T-cell (primary cell): ENCODE data around the gene DLG1. TPM values are rescaled to one million over a fixed set of nuclear protein-coding genes. Genes with fewer than 3 reads are reported as not detected.

ENCODE experiments used
- ATAC-seq, 4 experiments: fragments of 200-7000 bp in 3 of 4; fragments of 150-1000 bp in 1 of 4; cut with Tn5 transposase; replicated peaks in 1 of 4; 1 replicate in 3 of 4; 2 replicates in 1 of 4; pipeline ENCODE4 v1.10.0; 2021; ENCODE audit warnings: moderate library complexity in 3 of 4, mild to moderate bottlenecking in 2 of 4, moderate number of reproducible peaks in 1 of 4
- CTCF ChIA-PET, 2 donors: fragments of 300-600 bp; sonication (Branson Sonifier 250); formaldehyde crosslinking; loops; one replicate each; lab custom pipeline; 2022; ENCODE audit warnings: antibody characterized with exemption in 2 of 2; lab: Charles Lee
- POLR2A ChIA-PET, 2 donors: fragments of 300-600 bp; sonication (Branson Sonifier 250); formaldehyde crosslinking; loops; one replicate each; lab custom pipeline; 2022; ENCODE audit warnings: antibody characterized with exemption in 2 of 2; lab: Charles Lee
- DNase-seq, 35 experiments: peaks; one replicate each; pipeline versions ENCODE4 v3.0.0 to v3.0.0-alpha.2; 2013 to 2023
- H3K27ac ChIP-seq: one replicate; pipeline ENCODE4 v1.5.1; 2013; ENCODE audit warnings: low read length
- H3K27me3 ChIP-seq, 2 experiments: replicated peaks in 1 of 2; 1 replicate in 1 of 2; 2 replicates in 1 of 2; pipeline versions ENCODE4 v1.6.1 to v1.7.0; 2013; ENCODE audit warnings: low read length in 1 of 2, mixed read lengths in 1 of 2; ENCODE audit not compliant: control insufficient read depth in 2 of 2, insufficient read depth in 2 of 2; ENCODE audit errors: extremely low read depth in 1 of 2
- H3K36me3 ChIP-seq, 2 donors: 1 replicate in 1 of 2; 2 replicates in 1 of 2; pipeline versions ENCODE4 v1.6.1 to v1.7.0; 2013; ENCODE audit warnings: low read length in 1 of 2; ENCODE audit not compliant: control insufficient read depth in 2 of 2, insufficient read depth in 1 of 2; ENCODE audit errors: extremely low read depth in 1 of 2
- H3K4me1 ChIP-seq, 2 experiments: 1 replicate in 1 of 2; 2 replicates in 1 of 2; pipeline versions ENCODE4 v1.6.1 to v1.7.0; 2013; ENCODE audit warnings: low read length in 2 of 2, mixed read lengths in 1 of 2; ENCODE audit not compliant: insufficient read depth in 2 of 2, control insufficient read depth in 1 of 2; ENCODE audit errors: extremely low read depth in 1 of 2
- H3K4me3 ChIP-seq, 2 donors: 1 replicate in 1 of 2; 2 replicates in 1 of 2; pipeline versions ENCODE4 v1.5.1 to v1.7.0; 2013; ENCODE audit warnings: mild to moderate bottlenecking in 2 of 2, low read length in 1 of 2, moderate library complexity in 1 of 2; ENCODE audit not compliant: control insufficient read depth in 1 of 2; ENCODE audit errors: extremely low read depth in 1 of 2
- H3K9me3 ChIP-seq: 2 replicates; pipeline ENCODE4 v1.7.0; 2013
- H3K27ac Mint-ChIP-seq, 2 donors: one replicate each; pipeline ENCODE4 v1.8.0; 2020 to 2021; ENCODE audit warnings: mild to moderate bottlenecking in 2 of 2, mixed read lengths in 2 of 2
- H3K27me3 Mint-ChIP-seq, 2 donors: one replicate each; pipeline ENCODE4 v1.8.0; 2021 to 2022; ENCODE audit warnings: mixed read lengths in 2 of 2
- H3K36me3 Mint-ChIP-seq: one replicate; pipeline ENCODE4 v1.8.0; 2021; ENCODE audit warnings: mixed read lengths
- H3K4me1 Mint-ChIP-seq, 3 donors: one replicate each; pipeline ENCODE4 v1.8.0; 2020 to 2022; ENCODE audit warnings: mixed read lengths in 3 of 3, mild to moderate bottlenecking in 1 of 3
- H3K4me3 Mint-ChIP-seq, 3 donors: one replicate each; pipeline ENCODE4 v1.8.0; 2020 to 2022; ENCODE audit warnings: mild to moderate bottlenecking in 3 of 3, mixed read lengths in 3 of 3, moderate library complexity in 3 of 3
- H3K9me3 Mint-ChIP-seq, 3 donors: one replicate each; pipeline ENCODE4 v1.8.0; 2020 to 2022; ENCODE audit warnings: mixed read lengths in 3 of 3
- WGBS: methylation state at CpG from one replicate; pipeline ENCODE4 v1.1.5; 2013; ENCODE audit warnings: missing lambda C conversion rate; ENCODE audit not compliant: insufficient coverage; 5-methylcytosine and 5-hydroxymethylcytosine counted together
- total RNA-seq, 35 experiments: library from RNA in 6 of 35; stranded (reverse) in 6 of 35; fragments of 120-200 nt in 1 of 35; gene quantifications; one replicate each; pipeline versions ENCODE4 v1.2.1 to v1.2.4 and lab custom pipeline; 2013 to 2026

DLG1 gene
- total RNA-seq, 5 donors from 2014 or later (not counting 1 experiment from before 2014, with no cell fraction given), result 65.5 to 96.5 (median 68.4) TPM

DNA sequence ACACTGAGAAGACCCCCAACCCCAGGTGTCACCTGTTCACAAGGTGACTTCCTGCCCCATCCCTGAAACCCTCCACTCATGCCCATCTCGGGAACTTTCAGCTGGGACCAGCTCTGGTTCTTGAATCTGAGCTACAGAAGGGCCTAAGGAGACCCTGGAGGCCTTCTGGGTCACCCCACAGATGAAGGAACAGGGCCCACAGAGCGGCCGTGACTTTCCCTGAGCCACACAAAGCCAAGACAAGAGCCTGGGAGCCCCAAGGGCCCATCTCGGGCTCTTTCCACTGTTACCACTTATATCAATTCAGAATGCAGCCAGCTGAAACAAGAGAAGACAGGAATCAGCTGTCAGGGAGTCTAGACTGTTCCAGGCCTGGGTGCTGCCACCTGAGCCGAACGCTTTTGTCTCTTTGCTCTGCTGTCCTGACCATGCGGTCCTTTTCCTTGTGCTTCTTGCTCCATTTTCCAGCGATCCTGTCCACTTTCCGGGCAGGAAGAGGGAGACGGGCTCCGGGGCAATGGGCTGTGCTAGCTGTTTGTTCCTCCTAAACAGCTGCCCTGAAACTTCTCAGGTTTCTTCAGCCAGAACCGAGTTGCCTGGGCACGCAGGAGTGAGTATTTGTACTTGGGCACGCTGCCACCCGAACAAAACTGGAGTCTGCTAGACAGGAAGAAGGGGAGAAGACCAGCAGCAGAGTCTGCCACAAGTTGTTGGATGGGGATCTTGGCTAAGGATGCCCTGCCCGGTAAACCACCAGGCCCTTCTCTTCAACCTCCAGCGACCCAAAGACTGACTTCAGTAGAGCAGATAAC, 301.8 kb downstream of the DLG1 start:
- Mint-ChIP-seq H3K27ac (no peak overlapping the region), H3K36me3 (no peaks in the 10 kb centered on the region), H3K4me1 (peaks cover 2 to 4% (median 2%) of the 10 kb centered on the region in 3 donors), H3K9me3 (no peaks in the 10 kb centered on the region), H3K27me3 (no peaks in the 10 kb centered on the region), H3K4me3 (no peak overlapping the region)
- Histone ChIP-seq H3K27ac (no peak overlapping the region), H3K9me3 (no peaks in the 10 kb centered on the region), H3K27me3 (no peaks in the 10 kb centered on the region), H3K36me3 (no peaks in the 10 kb centered on the region), H3K4me3 (no peak overlapping the region), H3K4me1 (no peaks in the 10 kb centered on the region)
- ATAC-seq (no peak), DNase-seq (no peak)
- 70% methylated on average over 13 of the region's 17 CpGs for WGBS
- POLR2A ChIA-PET, result no interaction called here
- CTCF ChIA-PET, result no interaction called here

GRCh38 chr3:196995646-196996355, 302.6 kb downstream of the DLG1 start:
- no peaks in the 10 kb centered on the region for H3K9me3 Mint-ChIP-seq
- ChIA-PET POLR2A (no interaction called here), CTCF (interaction anchor here in 1 of 2 donors (0.6 kb wide), 1 partner anchor 203 kb away, joined by 3 read pairs; no protein-coding TSS in a partner anchor)
- H3K27me3 Mint-ChIP-seq, result no peaks in the 10 kb centered on the region
- no peak overlapping the region for H3K27ac ChIP-seq
- DNase-seq (no peak), ATAC-seq (no peak)
- WGBS, result 67% methylated on average over 12 of the region's 14 CpGs
- no peak overlapping the region for H3K27ac Mint-ChIP-seq
- no peaks in the 10 kb centered on the region for H3K36me3 Mint-ChIP-seq
- H3K4me1 ChIP-seq, result no peaks in the 10 kb centered on the region
- H3K27me3 ChIP-seq, result no peaks in the 10 kb centered on the region
- H3K4me1 Mint-ChIP-seq, result no peaks in the 10 kb centered on the region
- no peak overlapping the region for H3K4me3 ChIP-seq
- H3K36me3 ChIP-seq, result no peaks in the 10 kb centered on the region
- no peak overlapping the region for H3K4me3 Mint-ChIP-seq
- H3K9me3 ChIP-seq, result no peaks in the 10 kb centered on the region

DNA sequence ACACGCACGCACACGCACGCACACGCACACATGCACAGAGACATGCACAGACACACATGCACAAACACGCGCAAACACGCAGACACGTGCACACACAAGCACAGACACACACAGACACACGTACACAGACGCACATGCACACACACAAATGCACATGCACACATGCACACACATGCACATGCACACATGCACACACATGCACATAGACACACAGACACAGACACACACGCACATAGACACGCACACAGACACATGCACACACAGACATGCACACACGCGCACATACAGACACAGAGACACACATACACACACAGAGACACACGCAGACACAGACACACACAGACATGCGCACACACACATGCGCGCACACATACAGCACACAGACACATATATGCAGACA, 303.4 kb downstream of the DLG1 start:
- no peaks in the 10 kb centered on the region for H3K4me1 ChIP-seq
- Mint-ChIP-seq H3K9me3 (no peaks in the 10 kb centered on the region), H3K4me3 (no peak overlapping the region), H3K27ac (no peak overlapping the region), H3K4me1 (no peaks in the 10 kb centered on the region), H3K36me3 (no peaks in the 10 kb centered on the region), H3K27me3 (no peaks in the 10 kb centered on the region)
- WGBS, result 89% methylated on average over 19 of the region's 19 CpGs
- DNase-seq (no peak), ATAC-seq (no peak)
- CTCF ChIA-PET, result no interaction called here
- H3K9me3 ChIP-seq, result no peaks in the 10 kb centered on the region
- POLR2A ChIA-PET, result no interaction called here
- no peak overlapping the region for H3K4me3 ChIP-seq
- peaks cover 0 to 1% of the 10 kb centered on the region in 2 experiments for H3K27me3 ChIP-seq
- H3K27ac ChIP-seq, result no peak overlapping the region
- H3K36me3 ChIP-seq, result no peaks in the 10 kb centered on the region

GRCh38 chr3:196994056-196994455, 304.4 kb downstream of the DLG1 start:
- no peaks in the 10 kb centered on the region for H3K36me3 ChIP-seq
- H3K9me3 Mint-ChIP-seq, result no peaks in the 10 kb centered on the region
- H3K27me3 ChIP-seq, result peaks cover 0 to 8% of the 10 kb centered on the region in 2 experiments
- H3K4me3 ChIP-seq, result no peak overlapping the region
- H3K27me3 Mint-ChIP-seq, result peaks cover 0 to 3% of the 10 kb centered on the region in 2 donors
- H3K27ac Mint-ChIP-seq, result no peak overlapping the region
- ATAC-seq, result no peak
- no peaks in the 10 kb centered on the region for H3K9me3 ChIP-seq
- no peaks in the 10 kb centered on the region for H3K4me1 ChIP-seq
- DNase-seq, result no peak
- WGBS, result 83% methylated on average over 13 of the region's 16 CpGs
- H3K4me1 Mint-ChIP-seq, result no peaks in the 10 kb centered on the region
- H3K36me3 Mint-ChIP-seq, result no peaks in the 10 kb centered on the region
- POLR2A ChIA-PET, result no interaction called here
- CTCF ChIA-PET, result no interaction called here
- H3K4me3 Mint-ChIP-seq, result no peak overlapping the region
- no peak overlapping the region for H3K27ac ChIP-seq
